ENCODE data around the gene RORB. TPM values are rescaled to one million over a fixed set of nuclear protein-coding genes. Genes with fewer than 3 reads are reported as not detected.
"Not testable (repeated sequence)": the region's sequence is repeated elsewhere in the genome, so short reads cannot be mapped to it uniquely, and the experiment has no call there.

The RORB gene
- total RNA-seq, 4 donors from 2014 or later = 0.45 to 10.0 (median 0.81) TPM

DNA sequence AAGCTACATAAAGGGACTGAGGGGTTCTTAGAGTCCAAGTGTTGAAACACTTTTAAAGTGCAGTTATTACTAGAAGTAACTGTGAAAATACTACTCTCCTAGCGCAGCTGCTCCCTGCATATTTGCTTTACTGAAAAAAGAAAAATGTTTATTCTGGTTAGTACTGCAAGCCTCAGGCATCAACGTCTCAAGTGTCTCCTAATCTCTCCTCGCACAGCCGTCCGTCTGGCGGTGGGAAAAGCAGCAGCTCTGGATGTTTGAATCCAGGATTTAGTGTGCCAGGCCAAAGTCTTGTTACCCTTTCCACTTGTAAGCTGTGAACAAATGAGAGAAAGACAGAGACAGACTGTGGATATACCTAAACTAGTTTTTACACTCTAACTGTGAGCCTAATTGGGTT, 31.1 kb downstream of the RORB start:
- no peaks in the 10 kb centered on the region for H3K27me3 ChIP-seq
- H3K36me3 ChIP-seq = no peaks in the 10 kb centered on the region
- TF ChIP-seq, protein P1, sequence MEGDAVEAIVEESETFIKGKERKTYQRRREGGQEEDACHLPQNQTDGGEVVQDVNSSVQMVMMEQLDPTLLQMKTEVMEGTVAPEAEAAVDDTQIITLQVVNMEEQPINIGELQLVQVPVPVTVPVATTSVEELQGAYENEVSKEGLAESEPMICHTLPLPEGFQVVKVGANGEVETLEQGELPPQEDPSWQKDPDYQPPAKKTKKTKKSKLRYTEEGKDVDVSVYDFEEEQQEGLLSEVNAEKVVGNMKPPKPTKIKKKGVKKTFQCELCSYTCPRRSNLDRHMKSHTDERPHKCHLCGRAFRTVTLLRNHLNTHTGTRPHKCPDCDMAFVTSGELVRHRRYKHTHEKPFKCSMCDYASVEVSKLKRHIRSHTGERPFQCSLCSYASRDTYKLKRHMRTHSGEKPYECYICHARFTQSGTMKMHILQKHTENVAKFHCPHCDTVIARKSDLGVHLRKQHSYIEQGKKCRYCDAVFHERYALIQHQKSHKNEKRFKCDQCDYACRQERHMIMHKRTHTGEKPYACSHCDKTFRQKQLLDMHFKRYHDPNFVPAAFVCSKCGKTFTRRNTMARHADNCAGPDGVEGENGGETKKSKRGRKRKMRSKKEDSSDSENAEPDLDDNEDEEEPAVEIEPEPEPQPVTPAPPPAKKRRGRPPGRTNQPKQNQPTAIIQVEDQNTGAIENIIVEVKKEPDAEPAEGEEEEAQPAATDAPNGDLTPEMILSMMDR (IDR thresholded peaks at IDR 0.05) = no peak
- TF ChIP-seq EP300 (IDR thresholded peaks at IDR 0.05) (no peak), POLR2AphosphoS5 (IDR thresholded peaks at IDR 0.05) (no peak), POLR2A (IDR thresholded peaks at IDR 0.05) (no peak)
- H3K9me3 ChIP-seq = no peaks in the 10 kb centered on the region
- ATAC-seq = no peak
- no peaks in the 10 kb centered on the region for H3K4me1 ChIP-seq
- H3K4me3 ChIP-seq = no peak overlapping the region
- 33 to 36% methylated on average over 5 to 6 of the region's 6 CpGs for WGBS, 2 donors (ENCODE audit: low coverage in 1 of 2)
- H3K27ac ChIP-seq = no peak overlapping the region

DNA sequence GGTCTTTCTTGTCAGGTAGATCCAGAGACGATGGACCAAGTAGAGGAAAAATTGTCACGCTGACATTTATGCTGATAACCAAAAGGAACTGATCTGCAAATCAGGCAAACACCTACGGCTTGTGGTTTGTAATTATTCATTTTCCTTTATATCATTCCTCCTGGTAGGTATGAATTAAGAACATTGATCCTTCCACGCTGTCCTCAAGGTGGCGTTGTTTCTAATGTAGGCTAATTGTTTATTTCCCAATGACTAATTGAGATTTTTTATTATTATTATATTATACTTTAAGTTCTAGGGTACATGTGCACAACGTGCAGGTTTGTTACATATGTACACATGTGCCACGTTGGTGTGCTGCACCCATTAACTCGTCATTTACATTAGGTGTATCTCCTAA, 33.3 kb downstream of the RORB start:
- H3K4me1 ChIP-seq, ATAC-seq, H3K36me3 ChIP-seq, H3K27me3 ChIP-seq, H3K4me3 ChIP-seq, H3K27ac ChIP-seq, H3K9me3 ChIP-seq: not testable (repeated sequence)
- WGBS, 2 donors (ENCODE audit: low coverage in 1 of 2) = 68 to 71% methylated on average over 8 of the region's 8 CpGs

DNA sequence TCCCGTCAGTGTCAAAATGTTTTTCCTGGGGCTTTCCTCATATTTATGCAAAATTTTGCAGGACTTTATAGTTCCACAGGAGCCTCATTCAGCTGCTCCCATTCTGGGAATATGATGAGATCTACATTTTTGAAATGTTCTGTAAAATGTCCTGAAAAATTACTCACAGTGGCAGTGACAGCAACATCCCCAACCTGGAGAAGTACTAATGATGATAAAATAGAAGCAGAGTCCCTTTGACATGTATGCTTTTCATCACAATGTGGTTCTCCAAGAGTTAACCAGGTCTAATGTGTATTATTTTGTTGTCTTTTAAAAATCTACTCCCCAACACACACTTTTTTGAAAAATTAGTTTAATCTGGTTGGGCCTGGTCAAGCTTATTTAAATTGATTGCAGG, 36.1 kb downstream of the RORB start:
- no peaks in the 10 kb centered on the region for H3K36me3 ChIP-seq
- no peak for ATAC-seq
- TF ChIP-seq, protein P1 (IDR thresholded peaks at IDR 0.05) = no peak
- TF ChIP-seq EP300 (IDR thresholded peaks at IDR 0.05) = no peak
- no peak for TF ChIP-seq POLR2AphosphoS5 (IDR thresholded peaks at IDR 0.05)
- no peak for TF ChIP-seq POLR2A (IDR thresholded peaks at IDR 0.05)

DNA sequence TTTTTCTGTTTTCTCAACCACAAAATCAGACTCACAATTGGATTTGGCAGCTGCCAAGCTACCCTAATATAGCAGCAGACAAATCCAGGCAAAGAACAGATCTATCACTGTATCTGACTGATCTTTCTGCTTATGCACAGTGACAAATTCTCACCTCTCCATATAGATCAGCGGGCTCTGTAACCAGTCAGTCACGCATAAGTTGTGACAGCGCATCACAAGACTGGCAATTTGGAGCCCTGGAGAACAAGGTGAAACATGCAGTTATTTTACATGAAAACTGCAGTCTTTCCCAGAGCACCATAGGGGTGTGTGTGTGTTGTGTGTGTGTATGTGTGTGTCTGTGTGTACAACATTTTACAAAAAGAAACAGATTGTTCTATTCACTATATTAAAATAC, 37.7 kb downstream of the RORB start:
- TF ChIP-seq, protein P1 (IDR thresholded peaks at IDR 0.05) = no peak
- no peaks in the 10 kb centered on the region for H3K36me3 ChIP-seq
- no peaks in the 10 kb centered on the region for H3K9me3 ChIP-seq
- H3K27ac ChIP-seq = no peak overlapping the region
- H3K27me3 ChIP-seq = peaks cover 5% of the 10 kb centered on the region
- no peak overlapping the region for H3K4me3 ChIP-seq
- no peaks in the 10 kb centered on the region for H3K4me1 ChIP-seq
- WGBS, 2 donors (ENCODE audit: low coverage in 1 of 2) = 96 to 100% methylated on average over 2 to 3 of the region's 3 CpGs
- ATAC-seq = no peak

More for the DNA sequence above, 36.1 kb downstream of the RORB start:
- 60 to 67% methylated on average over 1 of the region's 1 CpG for WGBS, 2 donors (ENCODE audit: low coverage in 1 of 2)
- H3K27ac ChIP-seq = no peak overlapping the region
- H3K4me1 ChIP-seq = no peaks in the 10 kb centered on the region
- H3K4me3 ChIP-seq = no peak overlapping the region
- peaks cover 5% of the 10 kb centered on the region for H3K27me3 ChIP-seq
- H3K9me3 ChIP-seq = no peaks in the 10 kb centered on the region

DNA sequence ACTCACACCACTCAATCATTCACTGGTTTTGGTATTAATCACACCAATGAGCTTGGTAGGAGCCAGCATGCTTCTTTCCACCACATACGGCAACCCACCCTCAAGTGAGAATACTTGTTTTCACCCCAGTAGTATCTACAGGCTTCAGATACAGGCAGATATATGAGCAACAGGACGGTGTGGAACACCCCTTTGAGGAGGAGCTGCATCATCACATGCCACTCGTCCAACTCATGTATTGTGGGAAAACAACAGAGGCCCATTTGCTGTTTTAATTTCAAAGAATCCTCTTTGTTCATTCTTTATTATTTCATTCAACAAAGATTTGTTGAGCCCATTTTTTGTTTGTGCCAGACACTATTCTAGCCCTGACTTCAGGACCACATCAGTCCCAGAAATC, 46.0 kb downstream of the RORB start:
- Histone ChIP-seq H3K9me3 (no peaks in the 10 kb centered on the region), H3K27ac (no peak overlapping the region), H3K4me1 (no peaks in the 10 kb centered on the region), H3K27me3 (no peaks in the 10 kb centered on the region), H3K36me3 (no peaks in the 10 kb centered on the region), H3K4me3 (no peak overlapping the region)
- 35 to 60% methylated on average over 3 of the region's 3 CpGs for WGBS, 2 donors (ENCODE audit: low coverage in 1 of 2)
- no peak for ATAC-seq
- TF ChIP-seq POLR2A (IDR thresholded peaks at IDR 0.05) = no peak
- no peak for TF ChIP-seq POLR2AphosphoS5 (IDR thresholded peaks at IDR 0.05)
- no peak for TF ChIP-seq EP300 (IDR thresholded peaks at IDR 0.05)
- TF ChIP-seq, protein P1 (IDR thresholded peaks at IDR 0.05) = no peak

DNA sequence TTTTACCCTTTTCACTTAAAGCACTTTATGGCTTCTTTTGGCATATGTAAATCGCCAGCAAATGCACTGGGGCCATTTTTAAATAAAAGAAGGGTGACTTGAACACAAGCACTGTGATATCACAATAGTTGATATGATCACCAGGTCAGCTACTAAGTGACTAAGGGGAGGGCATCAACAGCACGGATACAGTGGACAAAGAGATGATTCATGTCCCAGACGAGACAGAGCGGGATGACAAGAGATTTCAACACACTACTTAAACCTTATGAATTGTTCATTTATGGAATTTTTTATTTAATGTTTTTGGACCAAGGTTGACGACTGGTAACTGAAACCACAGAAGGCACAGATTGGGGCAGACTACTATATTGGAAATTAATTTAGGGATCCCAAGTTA, 54.1 kb downstream of the RORB start:
- no peak for ATAC-seq
- TF ChIP-seq POLR2A (IDR thresholded peaks at IDR 0.05) = no peak
- TF ChIP-seq, protein P1 (IDR thresholded peaks at IDR 0.05) = no peak
- no peak overlapping the region for H3K4me3 ChIP-seq

More for the DNA sequence above, 54.1 kb downstream of the RORB start:
- no peaks in the 10 kb centered on the region for H3K36me3 ChIP-seq
- H3K4me1 ChIP-seq = no peaks in the 10 kb centered on the region
- 70 to 88% methylated on average over 3 to 5 of the region's 5 CpGs for WGBS, 2 donors (ENCODE audit: low coverage in 1 of 2)
- no peak overlapping the region for H3K27ac ChIP-seq
- H3K27me3 ChIP-seq = no peaks in the 10 kb centered on the region
- H3K9me3 ChIP-seq = no peaks in the 10 kb centered on the region

Data from gastroesophageal sphincter (tissue), 4 donors.